ENCODE data around the gene PTPN3.

DNA sequence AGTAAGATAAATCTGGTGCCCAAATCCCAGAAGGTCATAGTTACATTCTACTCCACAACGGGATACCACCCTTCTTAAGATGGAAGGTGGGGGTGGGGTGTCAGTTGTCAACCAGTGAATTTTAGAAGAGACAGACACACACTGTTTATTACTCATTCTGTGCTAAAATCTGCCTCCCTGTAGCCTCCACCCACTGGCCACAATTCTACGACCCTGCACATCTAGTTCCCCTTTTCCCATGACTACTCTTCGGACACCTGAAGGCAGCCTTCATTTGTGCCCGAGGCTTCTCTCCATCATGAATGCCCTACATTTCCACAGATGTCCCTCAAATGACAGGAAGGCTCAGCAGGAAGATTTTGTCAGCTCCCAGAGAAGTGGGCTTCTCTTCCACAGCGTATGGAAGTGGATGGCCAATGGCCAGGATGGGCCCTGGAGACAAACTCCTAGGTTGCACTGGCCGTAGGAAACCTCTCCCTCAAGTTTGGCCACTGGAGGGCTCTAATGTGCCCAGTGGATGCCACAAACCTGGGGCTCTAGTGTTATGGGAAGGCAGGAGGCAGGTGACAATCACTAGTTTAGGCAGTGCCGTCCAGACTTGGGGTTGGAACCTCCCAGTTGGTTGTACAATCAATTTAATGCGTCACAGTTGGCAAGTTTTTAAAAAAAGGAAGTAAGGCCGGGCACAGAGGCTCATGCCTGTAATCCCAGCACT, 46.6 kb downstream of the PTPN3 start:
- TF ChIP-seq, protein P1, sequence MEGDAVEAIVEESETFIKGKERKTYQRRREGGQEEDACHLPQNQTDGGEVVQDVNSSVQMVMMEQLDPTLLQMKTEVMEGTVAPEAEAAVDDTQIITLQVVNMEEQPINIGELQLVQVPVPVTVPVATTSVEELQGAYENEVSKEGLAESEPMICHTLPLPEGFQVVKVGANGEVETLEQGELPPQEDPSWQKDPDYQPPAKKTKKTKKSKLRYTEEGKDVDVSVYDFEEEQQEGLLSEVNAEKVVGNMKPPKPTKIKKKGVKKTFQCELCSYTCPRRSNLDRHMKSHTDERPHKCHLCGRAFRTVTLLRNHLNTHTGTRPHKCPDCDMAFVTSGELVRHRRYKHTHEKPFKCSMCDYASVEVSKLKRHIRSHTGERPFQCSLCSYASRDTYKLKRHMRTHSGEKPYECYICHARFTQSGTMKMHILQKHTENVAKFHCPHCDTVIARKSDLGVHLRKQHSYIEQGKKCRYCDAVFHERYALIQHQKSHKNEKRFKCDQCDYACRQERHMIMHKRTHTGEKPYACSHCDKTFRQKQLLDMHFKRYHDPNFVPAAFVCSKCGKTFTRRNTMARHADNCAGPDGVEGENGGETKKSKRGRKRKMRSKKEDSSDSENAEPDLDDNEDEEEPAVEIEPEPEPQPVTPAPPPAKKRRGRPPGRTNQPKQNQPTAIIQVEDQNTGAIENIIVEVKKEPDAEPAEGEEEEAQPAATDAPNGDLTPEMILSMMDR (IDR thresholded peaks at IDR 0.05), result no peak
- no peak for TF ChIP-seq POLR2A (IDR thresholded peaks at IDR 0.05)
